Spleen (tissue), 7 donors: ENCODE data around the gene ERV3-1.
"Not testable (repeated sequence)": the region's sequence is repeated elsewhere in the genome, so short reads cannot be mapped to it uniquely, and the experiment has no call there.

Source experiments
- POLR2A ChIP-seq, 3 donors: fragments of 450-650 bp; IDR thresholded peaks; one replicate each; pipeline ENCODE4 v1.5.1; 2017; ENCODE audit warnings: antibody characterized with exemption in 3 of 3, mild to moderate bottlenecking in 1 of 3
- TF ChIP-seq, protein P1 (sequence below), 11 experiments: fragments of 200-600 bp in 7 of 11; fragments of 450-650 bp in 4 of 11; sonication (generic) in 4 of 11; IDR thresholded peaks in 8 of 11; conservative IDR thresholded peaks in 3 of 11; 1 replicate in 7 of 11; 2 replicates in 4 of 11; pipeline versions ENCODE4 v1.4.0 to v1.8.0; 2016 to 2021; ENCODE audit warnings: antibody characterized with exemption in 11 of 11, inconsistent platforms in 4 of 11, mild to moderate bottlenecking in 1 of 11
- donor health status: DM: no; HTN: no; CAD: no; lungs with moderate emphysema.
- donor health status: DM: no; HTN: no; CAD: no.
- donor health status: DM: no; HTN: no; CAD: no.

DNA sequence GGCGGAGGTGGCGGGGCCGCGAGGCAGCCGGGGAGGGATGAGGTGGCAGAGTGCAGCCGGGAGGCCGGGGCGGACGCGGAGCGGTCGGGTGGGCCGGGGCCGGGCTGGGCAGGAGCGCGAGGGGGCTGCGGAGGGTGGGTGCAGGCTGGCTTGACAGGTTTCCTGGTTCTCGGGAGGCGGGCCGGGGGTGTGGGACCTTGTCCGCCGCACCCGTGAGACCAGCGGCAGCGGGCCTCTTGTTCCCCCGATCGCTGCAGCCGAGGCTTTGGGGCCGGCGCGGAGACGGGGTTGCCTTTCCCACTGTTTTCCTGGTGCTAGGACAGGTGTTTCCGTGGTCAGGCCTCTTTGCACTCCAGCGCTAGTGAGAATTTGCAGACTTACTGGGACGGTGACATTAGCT, 32.3 kb upstream of the ERV3-1 start:
- TF ChIP-seq, protein P1, sequence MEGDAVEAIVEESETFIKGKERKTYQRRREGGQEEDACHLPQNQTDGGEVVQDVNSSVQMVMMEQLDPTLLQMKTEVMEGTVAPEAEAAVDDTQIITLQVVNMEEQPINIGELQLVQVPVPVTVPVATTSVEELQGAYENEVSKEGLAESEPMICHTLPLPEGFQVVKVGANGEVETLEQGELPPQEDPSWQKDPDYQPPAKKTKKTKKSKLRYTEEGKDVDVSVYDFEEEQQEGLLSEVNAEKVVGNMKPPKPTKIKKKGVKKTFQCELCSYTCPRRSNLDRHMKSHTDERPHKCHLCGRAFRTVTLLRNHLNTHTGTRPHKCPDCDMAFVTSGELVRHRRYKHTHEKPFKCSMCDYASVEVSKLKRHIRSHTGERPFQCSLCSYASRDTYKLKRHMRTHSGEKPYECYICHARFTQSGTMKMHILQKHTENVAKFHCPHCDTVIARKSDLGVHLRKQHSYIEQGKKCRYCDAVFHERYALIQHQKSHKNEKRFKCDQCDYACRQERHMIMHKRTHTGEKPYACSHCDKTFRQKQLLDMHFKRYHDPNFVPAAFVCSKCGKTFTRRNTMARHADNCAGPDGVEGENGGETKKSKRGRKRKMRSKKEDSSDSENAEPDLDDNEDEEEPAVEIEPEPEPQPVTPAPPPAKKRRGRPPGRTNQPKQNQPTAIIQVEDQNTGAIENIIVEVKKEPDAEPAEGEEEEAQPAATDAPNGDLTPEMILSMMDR (IDR thresholded peaks at IDR 0.05 in 8 of 11, conservative IDR thresholded peaks at IDR 0.05 in 3 of 11) = not testable (repeated sequence)
- not testable (repeated sequence) for TF ChIP-seq POLR2A (IDR thresholded peaks at IDR 0.05)
